MM.1S (cell line): Measurements from ENCODE around the gene ATP5F1D.
A peak's percentile ranks its signal among the peaks of the same experiment; 100 is the strongest.

Experiments
- EZH2 ChIP-seq: fragments of 300-600 bp; sonication (generic); optimal IDR thresholded peaks from 2 replicates; pipeline ENCODE3; 2017; ENCODE audit warnings: low read depth, mild to moderate bottlenecking, antibody characterized with exemption, low read length, mixed read lengths
- EZH2phosphoT487 ChIP-seq: fragments of 300-600 bp; sonication (generic); IDR thresholded peaks from 2 replicates; pipeline ENCODE4 v1.6.1; 2018; ENCODE audit warnings: antibody characterized with exemption, low read length
- TF ChIP-seq, protein P1 (sequence below): fragments of 300-600 bp; sonication (generic); IDR thresholded peaks from 2 replicates; pipeline ENCODE4 v1.5.1; 2016; ENCODE audit warnings: antibody characterized with exemption, low read length, mixed read lengths

- TF ChIP-seq, protein P1, sequence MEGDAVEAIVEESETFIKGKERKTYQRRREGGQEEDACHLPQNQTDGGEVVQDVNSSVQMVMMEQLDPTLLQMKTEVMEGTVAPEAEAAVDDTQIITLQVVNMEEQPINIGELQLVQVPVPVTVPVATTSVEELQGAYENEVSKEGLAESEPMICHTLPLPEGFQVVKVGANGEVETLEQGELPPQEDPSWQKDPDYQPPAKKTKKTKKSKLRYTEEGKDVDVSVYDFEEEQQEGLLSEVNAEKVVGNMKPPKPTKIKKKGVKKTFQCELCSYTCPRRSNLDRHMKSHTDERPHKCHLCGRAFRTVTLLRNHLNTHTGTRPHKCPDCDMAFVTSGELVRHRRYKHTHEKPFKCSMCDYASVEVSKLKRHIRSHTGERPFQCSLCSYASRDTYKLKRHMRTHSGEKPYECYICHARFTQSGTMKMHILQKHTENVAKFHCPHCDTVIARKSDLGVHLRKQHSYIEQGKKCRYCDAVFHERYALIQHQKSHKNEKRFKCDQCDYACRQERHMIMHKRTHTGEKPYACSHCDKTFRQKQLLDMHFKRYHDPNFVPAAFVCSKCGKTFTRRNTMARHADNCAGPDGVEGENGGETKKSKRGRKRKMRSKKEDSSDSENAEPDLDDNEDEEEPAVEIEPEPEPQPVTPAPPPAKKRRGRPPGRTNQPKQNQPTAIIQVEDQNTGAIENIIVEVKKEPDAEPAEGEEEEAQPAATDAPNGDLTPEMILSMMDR: peak; percentile 97
- TF ChIP-seq EZH2 (no peak), EZH2phosphoT487 (no peak)
These were observed 2.5 kb downstream of the ATP5F1D start for GRCh38 chr19:1243768-1244692.
